Keratinocyte (primary cell): ENCODE measurements around the gene TTC28. TPM values are rescaled to one million over a fixed set of nuclear protein-coding genes. Genes with fewer than 3 reads are reported as not detected.
A peak's percentile ranks its signal among the peaks of the same experiment; 100 is the strongest.

ENCODE experiments used
- DNase-seq: peaks from one replicate; pipeline ENCODE4 v3.0.0-alpha.2; 2011; ENCODE audit warnings: low read depth, missing footprints, low spot score
- FAIRE-seq: peaks from 2 replicates; lab custom pipeline; 2011; peaks lifted over from hg19 to GRCh38; lab: Jason Lieb, UNC
- H2AFZ ChIP-seq: 2 replicates; pipeline ENCODE4 v1.6.0; 2012; ENCODE audit warnings: low read length, control low read depth, inconsistent platforms; ENCODE audit not compliant: control insufficient read depth
- H3K27ac ChIP-seq: 2 replicates; pipeline ENCODE4 v1.5.1; 2011; ENCODE audit warnings: low read length; ENCODE audit not compliant: control insufficient read depth, insufficient read depth
- H3K27me3 ChIP-seq: 3 replicates; pipeline ENCODE4 v1.6.0; 2011; ENCODE audit warnings: low read length; ENCODE audit not compliant: control insufficient read depth, insufficient read depth; ENCODE audit errors: extremely low read depth
- H3K36me3 ChIP-seq, 2 experiments: 2 replicates in 1 of 2; 3 replicates in 1 of 2; pipeline ENCODE4 v1.5.1; 2011; ENCODE audit warnings: low read length in 2 of 2, mild to moderate bottlenecking in 1 of 2; ENCODE audit not compliant: control insufficient read depth in 2 of 2, insufficient read depth in 2 of 2; ENCODE audit errors: extremely low read depth in 1 of 2
- H3K4me1 ChIP-seq: 3 replicates; pipeline ENCODE4 v1.5.1; 2011; ENCODE audit warnings: low read length; ENCODE audit not compliant: control insufficient read depth, insufficient read depth; ENCODE audit errors: extremely low read depth
- H3K4me2 ChIP-seq: 3 replicates; pipeline ENCODE4 v1.6.0; 2011; ENCODE audit warnings: low read depth, low read length; ENCODE audit not compliant: control insufficient read depth, insufficient read depth; ENCODE audit errors: extremely low read depth
- H3K4me3 ChIP-seq, 3 experiments: fragments of 200-600 bp in 1 of 3; sonication (generic) in 1 of 3; 2 replicates in 2 of 3; 3 replicates in 1 of 3; pipeline ENCODE4 v1.5.1; 2011 to 2016; ENCODE audit warnings: low read length in 3 of 3, mild to moderate bottlenecking in 3 of 3, control low read depth in 2 of 3, inconsistent platforms in 1 of 3, low read depth in 1 of 3, mixed read lengths in 1 of 3, mixed run types in 1 of 3, moderate library complexity in 1 of 3; ENCODE audit not compliant: control insufficient read depth in 2 of 3, insufficient read depth in 2 of 3; ENCODE audit errors: extremely low read depth in 1 of 3
- H3K79me2 ChIP-seq: 2 replicates; pipeline ENCODE4 v1.6.0; 2012; ENCODE audit warnings: low read length; ENCODE audit not compliant: control insufficient read depth, insufficient read depth
- H3K9ac ChIP-seq: 3 replicates; pipeline ENCODE4 v1.6.0; 2011; ENCODE audit warnings: low read length; ENCODE audit not compliant: control insufficient read depth, insufficient read depth; ENCODE audit errors: extremely low read depth
- H3K9me1 ChIP-seq: 3 replicates; pipeline ENCODE4 v1.6.0; 2011; ENCODE audit warnings: low read length; ENCODE audit not compliant: control insufficient read depth, insufficient read depth; ENCODE audit errors: extremely low read depth
- H3K9me3 ChIP-seq: 2 replicates; pipeline ENCODE4 v1.5.1; 2012; ENCODE audit warnings: low read depth, low read length; ENCODE audit not compliant: control insufficient read depth
- H4K20me1 ChIP-seq: 3 replicates; pipeline ENCODE4 v1.6.0; 2011; ENCODE audit warnings: low read length; ENCODE audit not compliant: control insufficient read depth, insufficient read depth; ENCODE audit errors: extremely low read depth
- CTCF ChIP-seq, 3 experiments: IDR thresholded peaks in 1 of 3; conservative IDR thresholded peaks in 1 of 3; optimal IDR thresholded peaks in 1 of 3; 2 replicates in 2 of 3; 3 replicates in 1 of 3; pipeline versions ENCODE3 to v1.5.1; 2011; ENCODE audit warnings: low read length in 3 of 3, mild to moderate bottlenecking in 3 of 3, moderate library complexity in 2 of 3, control low read depth in 1 of 3, inconsistent platforms in 1 of 3; ENCODE audit not compliant: insufficient read depth in 2 of 3; ENCODE audit errors: extremely low read depth in 1 of 3
- EZH2 ChIP-seq: IDR thresholded peaks from one replicate; pipeline ENCODE4 v1.6.1; 2012; ENCODE audit warnings: inconsistent platforms, mild to moderate bottlenecking, low read length, moderate library complexity
- dilution Hi-C: fragments of 300-500 bp; cut with MboI; formaldehyde crosslinking; loops from one replicate; pipeline ENCODE4 v1.7.0; 2020; ENCODE audit warnings: low sequenced_read_pairs; ENCODE audit not compliant: extremely low pct_ligation_motif_present
- polyA plus RNA-seq, 5 experiments: library from polyadenylated mRNA; depleted of rRNA in 3 of 5; stranded (reverse) in 3 of 5; stranded (forward) in 1 of 5; unstranded in 1 of 5; fragments of >200 nt; gene quantifications; 1 replicate in 1 of 5; 2 replicates in 3 of 5; 3 replicates in 1 of 5; pipeline versions ENCODE4 v1.2.1 to v1.2.3, GENCODE V29; 2011 to 2012; ENCODE audit warnings: missing spikeins in 2 of 5, low read depth in 1 of 5, low replicate concordance in 1 of 5

TTC28 gene
- polyA plus RNA-seq, 1 donor (not counting 4 experiments of a cell fraction or from before 2014, with no cell fraction given): 0.66 TPM

GRCh38 chr22:27937453-27937852 is 742.2 kb downstream of the TTC28 start:
- Histone ChIP-seq H3K27ac (no peak overlapping the region), H3K9ac (no peak overlapping the region), H3K4me1 (no peaks in the 10 kb centered on the region), H2AFZ (no peak overlapping the region), H3K79me2 (no peaks in the 10 kb centered on the region), H3K4me3 (no peak overlapping the region), H3K9me1 (no peaks in the 10 kb centered on the region), H3K27me3 (no peaks in the 10 kb centered on the region), H3K36me3 (no peaks in the 10 kb centered on the region), H4K20me1 (no peaks in the 10 kb centered on the region), H3K4me2 (no peak overlapping the region), H3K9me3 (no peaks in the 10 kb centered on the region)
- dilution Hi-C loops: no loop called here
- FAIRE-seq (no peak), DNase-seq (no peak)
- TF ChIP-seq EZH2: no peak
- peak in 1 of 3 experiments; percentile 21 for TF ChIP-seq CTCF (optimal IDR thresholded peaks at IDR 0.05 in 1 of 3, IDR thresholded peaks at IDR 0.05 in 1 of 3, conservative IDR thresholded peaks at IDR 0.05 in 1 of 3; ENCODE audit: extremely low read depth in 1 of 3, insufficient read depth in 2 of 3, low read length in 3 of 3)

GRCh38 chr22:27935897-27936296 is 743.7 kb downstream of the TTC28 start:
- Histone ChIP-seq H2AFZ (no peak overlapping the region), H3K36me3 (no peaks in the 10 kb centered on the region), H3K27me3 (no peaks in the 10 kb centered on the region), H3K4me3 (no peak overlapping the region), H4K20me1 (no peaks in the 10 kb centered on the region), H3K79me2 (no peaks in the 10 kb centered on the region), H3K27ac (no peak overlapping the region), H3K9me3 (no peaks in the 10 kb centered on the region), H3K9ac (no peak overlapping the region), H3K9me1 (no peaks in the 10 kb centered on the region), H3K4me1 (peaks cover 2% of the 10 kb centered on the region), H3K4me2 (no peak overlapping the region)
- DNase-seq (no peak), FAIRE-seq (no peak)
- TF ChIP-seq CTCF (optimal IDR thresholded peaks at IDR 0.05 in 1 of 3, IDR thresholded peaks at IDR 0.05 in 1 of 3, conservative IDR thresholded peaks at IDR 0.05 in 1 of 3; ENCODE audit: extremely low read depth in 1 of 3, insufficient read depth in 2 of 3, low read length in 3 of 3) (no peak), EZH2 (no peak)
- dilution Hi-C loops: no loop called here
